Measurements from ENCODE around the gene MAD1L1.

GRCh38 chr7:1829111-1829510 is 403.6 kb downstream of the MAD1L1 start:
- TF ChIP-seq POLR2AphosphoS5 (IDR thresholded peaks at IDR 0.05) (no peak), POLR2A (IDR thresholded peaks at IDR 0.05) (no peak)
